AG08396 (cell line): Measurements from ENCODE around the gene PGGT1B.
"Not testable (repeated sequence)": the region's sequence is repeated elsewhere in the genome, so short reads cannot be mapped to it uniquely, and the experiment has no call there.

Experiments
- DNase-seq: peaks from one replicate; pipeline ENCODE4 v3.0.0; 2012; ENCODE audit warnings: low spot score, mixed read lengths

The PGGT1B gene

GRCh38 chr5:115257981-115258380 is 4.7 kb downstream of the PGGT1B start:
- peak; percentile 20 for DNase-seq

- not testable (repeated sequence) for DNase-seq
These were observed 13.3 kb downstream of the PGGT1B start for GRCh38 chr5:115249379-115249778.

GRCh38 chr5:115246361-115246991 is 16.2 kb downstream of the PGGT1B start:
- DNase-seq, result peak; percentile 32

GRCh38 chr5:115243412-115243811 is 19.3 kb downstream of the PGGT1B start:
- no peak for DNase-seq

GRCh38 chr5:115241881-115242642 is 20.6 kb downstream of the PGGT1B start:
- DNase-seq, result no peak

GRCh38 chr5:115237066-115237465 is 25.6 kb downstream of the PGGT1B start:
- no peak for DNase-seq

GRCh38 chr5:115236599-115236998 is 26.1 kb downstream of the PGGT1B start:
- DNase-seq, result no peak

GRCh38 chr5:115231598-115231997 is 31.1 kb downstream of the PGGT1B start:
- DNase-seq, result no peak

- DNase-seq, result no peak
These were observed 33.1 kb downstream of the PGGT1B start for GRCh38 chr5:115229606-115230005.

GRCh38 chr5:115227281-115227680 is 35.4 kb downstream of the PGGT1B start:
- DNase-seq, result no peak

GRCh38 chr5:115214541-115214940 is 48.1 kb downstream of the PGGT1B start:
- no peak for DNase-seq

- no peak for DNase-seq
These were observed 53.4 kb downstream of the PGGT1B start for GRCh38 chr5:115209279-115209678.

GRCh38 chr5:115202952-115203351 is 59.7 kb downstream of the PGGT1B start:
- DNase-seq, result no peak

- DNase-seq, result no peak
These were observed 66.5 kb downstream of the PGGT1B start for GRCh38 chr5:115196161-115196560.

GRCh38 chr5:115194676-115195075 is 68.0 kb downstream of the PGGT1B start:
- no peak for DNase-seq

- no peak for DNase-seq
These were observed 69.4 kb downstream of the PGGT1B start for GRCh38 chr5:115193295-115193694.

- no peak for DNase-seq
These were observed 70.6 kb downstream of the PGGT1B start for GRCh38 chr5:115192098-115192497.

GRCh38 chr5:115191474-115192031 is 71.1 kb downstream of the PGGT1B start:
- no peak for DNase-seq

- no peak for DNase-seq
These were observed 72.3 kb downstream of the PGGT1B start for GRCh38 chr5:115190388-115190787.

GRCh38 chr5:115189866-115190265 is 72.8 kb downstream of the PGGT1B start:
- DNase-seq, result no peak

GRCh38 chr5:115186794-115187193 is 75.9 kb downstream of the PGGT1B start:
- DNase-seq, result no peak

GRCh38 chr5:115184770-115185169 is 77.9 kb downstream of the PGGT1B start:
- no peak for DNase-seq

GRCh38 chr5:115181757-115182156 is 80.9 kb downstream of the PGGT1B start:
- DNase-seq, result no peak
